Mononuclear cell (primary cell): Measurements from ENCODE around the gene KITLG. TPM values are rescaled to one million over a fixed set of nuclear protein-coding genes. Genes with fewer than 3 reads are reported as not detected.
"Not testable (repeated sequence)": the region's sequence is repeated elsewhere in the genome, so short reads cannot be mapped to it uniquely, and the experiment has no call there.

Experiments used
- H3K27me3 ChIP-seq: 2 replicates; pipeline ENCODE4 v1.6.0; 2011; ENCODE audit warnings: low read length, control low read depth; ENCODE audit not compliant: insufficient read depth
- H3K4me1 ChIP-seq: 2 replicates; pipeline ENCODE4 v1.5.1; 2011; ENCODE audit warnings: mild to moderate bottlenecking, low read length, control low read depth; ENCODE audit not compliant: insufficient read depth
- H3K4me3 ChIP-seq: 2 replicates; pipeline ENCODE4 v1.5.1; 2011; ENCODE audit warnings: mild to moderate bottlenecking, low read length, moderate library complexity
- H3K9me3 ChIP-seq: 2 replicates; pipeline ENCODE4 v1.5.1; 2011; ENCODE audit warnings: low read depth, mild to moderate bottlenecking, control low read depth, low read length
- total RNA-seq: library from RNA; depleted of rRNA; stranded (reverse); fragments of >200 nt; gene quantifications from one replicate; pipeline ENCODE4 v1.2.3, GENCODE V29; 2012

Gene KITLG
- 0.21 TPM for total RNA-seq

- peak within 1 kb of the TSS; percentile 5 for H3K4me3 ChIP-seq
Observed at GRCh38 chr12:88580051-88580871, at the start of gene KITLG. KITLG (minus strand) TSS chr12:88580471; CDS start chr12:88580278, 193 bp downstream.

GRCh38 chr12:88628856-88629509 lies 48.7 kb upstream of the KITLG start:
- H3K4me3 ChIP-seq, result no peak overlapping the region
- H3K27me3 ChIP-seq, result no peaks in the 10 kb centered on the region
- no peaks in the 10 kb centered on the region for H3K4me1 ChIP-seq
- no peaks in the 10 kb centered on the region for H3K9me3 ChIP-seq

More at GRCh38 chr12:88580051-88580871, at the start of gene KITLG:
- Histone ChIP-seq H3K4me1 (peaks cover 18% of the 10 kb centered on the region), H3K9me3 (no peaks in the 10 kb centered on the region), H3K27me3 (peaks cover 58% of the 10 kb centered on the region)

- not testable (repeated sequence) for H3K27me3 ChIP-seq, H3K4me3 ChIP-seq, H3K9me3 ChIP-seq, H3K4me1 ChIP-seq
Observed at GRCh38 chr12:88628035-88628434, 47.8 kb upstream of the KITLG start.

GRCh38 chr12:88627501-88627900 lies 47.2 kb upstream of the KITLG start:
- Histone ChIP-seq H3K4me1 (no peaks in the 10 kb centered on the region), H3K27me3 (no peaks in the 10 kb centered on the region), H3K4me3 (no peak overlapping the region), H3K9me3 (no peaks in the 10 kb centered on the region)

GRCh38 chr12:88625356-88625755 lies 45.1 kb upstream of the KITLG start:
- Histone ChIP-seq H3K9me3 (no peaks in the 10 kb centered on the region), H3K4me3 (no peak overlapping the region), H3K27me3 (no peaks in the 10 kb centered on the region), H3K4me1 (no peaks in the 10 kb centered on the region)

- H3K9me3 ChIP-seq, result no peaks in the 10 kb centered on the region
- H3K4me3 ChIP-seq, result no peak overlapping the region
- no peaks in the 10 kb centered on the region for H3K27me3 ChIP-seq
- no peaks in the 10 kb centered on the region for H3K4me1 ChIP-seq
Observed at GRCh38 chr12:88624911-88625310, 44.6 kb upstream of the KITLG start.

GRCh38 chr12:88623777-88624548 lies 43.7 kb upstream of the KITLG start:
- no peaks in the 10 kb centered on the region for H3K27me3 ChIP-seq
- H3K4me1 ChIP-seq, result no peaks in the 10 kb centered on the region
- H3K4me3 ChIP-seq, result no peak overlapping the region

GRCh38 chr12:88617352-88617751 lies 37.1 kb upstream of the KITLG start:
- Histone ChIP-seq H3K4me3 (no peak overlapping the region), H3K9me3 (no peaks in the 10 kb centered on the region), H3K4me1 (no peaks in the 10 kb centered on the region), H3K27me3 (no peaks in the 10 kb centered on the region)

More at GRCh38 chr12:88623777-88624548, 43.7 kb upstream of the KITLG start:
- H3K9me3 ChIP-seq, result no peaks in the 10 kb centered on the region

- Histone ChIP-seq H3K27me3 (no peaks in the 10 kb centered on the region), H3K4me1 (no peaks in the 10 kb centered on the region), H3K4me3 (no peak overlapping the region), H3K9me3 (no peaks in the 10 kb centered on the region)
Observed at GRCh38 chr12:88615490-88615889, 35.2 kb upstream of the KITLG start.

GRCh38 chr12:88604646-88605045 lies 24.4 kb upstream of the KITLG start:
- Histone ChIP-seq H3K4me3 (no peak overlapping the region), H3K27me3 (no peaks in the 10 kb centered on the region), H3K9me3 (no peaks in the 10 kb centered on the region), H3K4me1 (no peaks in the 10 kb centered on the region)

- H3K4me3 ChIP-seq, result no peak overlapping the region
- H3K27me3 ChIP-seq, result no peaks in the 10 kb centered on the region
- no peaks in the 10 kb centered on the region for H3K9me3 ChIP-seq
- no peaks in the 10 kb centered on the region for H3K4me1 ChIP-seq
Observed at GRCh38 chr12:88600272-88600671, 20.0 kb upstream of the KITLG start.

GRCh38 chr12:88597365-88597764 lies 17.1 kb upstream of the KITLG start:
- H3K4me3 ChIP-seq, result no peak overlapping the region
- H3K27me3 ChIP-seq, result no peaks in the 10 kb centered on the region
- no peaks in the 10 kb centered on the region for H3K4me1 ChIP-seq
- no peaks in the 10 kb centered on the region for H3K9me3 ChIP-seq

GRCh38 chr12:88595697-88596096 lies 15.4 kb upstream of the KITLG start:
- Histone ChIP-seq H3K27me3 (no peaks in the 10 kb centered on the region), H3K4me3 (no peak overlapping the region), H3K4me1 (no peaks in the 10 kb centered on the region), H3K9me3 (no peaks in the 10 kb centered on the region)

- H3K27me3 ChIP-seq, result no peaks in the 10 kb centered on the region
- no peaks in the 10 kb centered on the region for H3K9me3 ChIP-seq
- no peak overlapping the region for H3K4me3 ChIP-seq
- no peaks in the 10 kb centered on the region for H3K4me1 ChIP-seq
Observed at GRCh38 chr12:88594780-88595179, 14.5 kb upstream of the KITLG start.

- Histone ChIP-seq H3K4me1 (no peaks in the 10 kb centered on the region), H3K4me3 (no peak overlapping the region), H3K27me3 (no peaks in the 10 kb centered on the region), H3K9me3 (no peaks in the 10 kb centered on the region)
Observed at GRCh38 chr12:88591343-88591742, 11.1 kb upstream of the KITLG start.
